Sigmoid colon (tissue), 7 donors: ENCODE results near the gene NDUFAF3. TPM values are rescaled to one million over a fixed set of nuclear protein-coding genes. Genes with fewer than 3 reads are reported as not detected.
A peak's percentile ranks its signal among the peaks of the same experiment; 100 is the strongest.

Experiments
- DNase-seq: peaks from one replicate; pipeline ENCODE4 v3.0.0-alpha.2; 2019
- H3K27ac ChIP-seq, 4 donors: fragments of 200-600 bp; sonication (generic); one replicate each; pipeline ENCODE4 v1.5.1; 2016 to 2019; ENCODE audit warnings: mild to moderate bottlenecking in 1 of 4
- H3K27me3 ChIP-seq, 3 donors: fragments of 200-600 bp; sonication (generic); one replicate each; pipeline ENCODE4 v1.5.1; 2019; ENCODE audit warnings: mild to moderate bottlenecking in 1 of 3
- H3K36me3 ChIP-seq, 4 donors: fragments of 200-600 bp; sonication (generic); one replicate each; pipeline ENCODE4 v1.5.1; 2016 to 2019
- H3K4me1 ChIP-seq, 4 donors: fragments of 200-600 bp; sonication (generic); one replicate each; pipeline ENCODE4 v1.5.1; 2017 to 2019
- H3K4me3 ChIP-seq, 4 donors: fragments of 200-600 bp; sonication (generic); one replicate each; pipeline ENCODE4 v1.5.1; 2017 to 2019; ENCODE audit warnings: mild to moderate bottlenecking in 2 of 4, moderate library complexity in 1 of 4
- H3K9me3 ChIP-seq, 4 donors: fragments of 200-600 bp in 3 of 4; sonication (generic) in 3 of 4; one replicate each; pipeline versions ENCODE4 v1.5.1 to v1.6.1; 2013 to 2019
- CTCF ChIP-seq, 4 experiments: fragments of 450-650 bp in 3 of 4; fragments of 200-600 bp in 1 of 4; IDR thresholded peaks; one replicate each; pipeline ENCODE4 v1.5.1; 2016 to 2019; ENCODE audit warnings: antibody characterized with exemption in 4 of 4, mild to moderate bottlenecking in 3 of 4, moderate library complexity in 2 of 4
- EP300 ChIP-seq, 4 donors: sonication (generic); formaldehyde crosslinking; IDR thresholded peaks; one replicate each; pipeline ENCODE4 v1.6.1; 2017; ENCODE audit warnings: antibody characterized with exemption in 4 of 4
- POLR2A ChIP-seq, 2 donors: fragments of 450-650 bp; IDR thresholded peaks; one replicate each; pipeline ENCODE4 v1.6.1; 2016; ENCODE audit warnings: antibody characterized with exemption in 2 of 2, mild to moderate bottlenecking in 2 of 2, moderate library complexity in 2 of 2
- POLR2AphosphoS5 ChIP-seq, 4 donors: sonication (generic); formaldehyde crosslinking; IDR thresholded peaks; one replicate each; pipeline ENCODE4 v1.6.1; 2017; ENCODE audit warnings: antibody characterized with exemption in 4 of 4
- WGBS, 2 donors: extraction: QIAGEN DNeasy Blood & Tissue Kit; methylation state at CpG; one replicate each; pipeline ENCODE4 v1.1.7; 2013; 5-methylcytosine and 5-hydroxymethylcytosine counted together
- intact Hi-C: fragments of 100-400 bp; cut with DNase I; formaldehyde crosslinking; loops from one replicate; pipeline ENCODE4 v1.15.1; 2023
- polyA plus RNA-seq, 3 donors: library from polyadenylated mRNA; stranded (reverse); fragments of 200-250 nt; gene quantifications; one replicate each; pipeline ENCODE4 v1.2.3, GENCODE V29; 2013
- total RNA-seq, 4 donors: library from RNA; depleted of rRNA; stranded (reverse); fragments of >200 nt; gene quantifications; one replicate each; pipeline ENCODE4 v1.1.0, GENCODE V29; 2016
- donor health status: healthy with polysubstance abuse.
- donor health status: Bipolar disorder and iron deficiency.
- donor health status: healthy.

Gene NDUFAF3
- total RNA-seq (100 to 1,000 TPM in 2 of 4 donors, 10 to 100 TPM in 2; 75.9 to 116 (median 94.9) TPM), polyA plus RNA-seq (10 to 100 TPM; 62.8 to 85.9 (median 74.4) TPM)

- peak within 1 kb of the TSS; percentile 99 to 100 (median 100) for H3K27ac ChIP-seq
- TF ChIP-seq CTCF (IDR thresholded peaks at IDR 0.05) = peak; percentile 96 to 98 (median 96)
- TF ChIP-seq EP300 (IDR thresholded peaks at IDR 0.05) = no peak
- TF ChIP-seq POLR2AphosphoS5 (IDR thresholded peaks at IDR 0.05) = peak; percentile 86 to 97 (median 94)
- TF ChIP-seq POLR2A (IDR thresholded peaks at IDR 0.05) = peak; percentile 76 to 86
- H3K27me3 ChIP-seq = no peaks in the 10 kb centered on the region
- no peaks in the 10 kb centered on the region for H3K9me3 ChIP-seq
- peak within 1 kb of the TSS; percentile 79 to 96 (median 82) for H3K4me3 ChIP-seq
- 0 to 1% methylated on average over 83 of the region's 83 CpGs for WGBS, 2 donors
- peak; percentile 96 for DNase-seq
- H3K36me3 ChIP-seq = peaks cover 4 to 39% (median 22%) of the 10 kb centered on the region in 4 donors
- intact Hi-C loops = loop anchor here (5.0 kb wide), 1 partner anchor 70 kb away; the partner anchor contains the start of gene QRICH1
- peaks cover 0 to 55% (median 47%) of the 10 kb centered on the region in 4 donors for H3K4me1 ChIP-seq
Measured at GRCh38 chr3:49021813-49022687, at the start of gene NDUFAF3. Gene NDUFAF3, plus strand, starts transcription at chr3:49022121. Its CDS starts 24 bp downstream, at chr3:49022145.

- H3K36me3 ChIP-seq = peaks cover 62 to 100% (median 88%) of the 10 kb centered on the region in 4 donors
- no peak overlapping the region for H3K27ac ChIP-seq
- 89 to 93% methylated on average over 10 of the region's 10 CpGs for WGBS, 2 donors
- no peak for DNase-seq
- no peaks in the 10 kb centered on the region for H3K27me3 ChIP-seq
- no peak overlapping the region for H3K4me3 ChIP-seq
- TF ChIP-seq POLR2AphosphoS5 (IDR thresholded peaks at IDR 0.05) (no peak), CTCF (IDR thresholded peaks at IDR 0.05) (no peak), EP300 (IDR thresholded peaks at IDR 0.05) (no peak)
- intact Hi-C loops = no loop called here
- no peaks in the 10 kb centered on the region for H3K9me3 ChIP-seq
- no peaks in the 10 kb centered on the region for H3K4me1 ChIP-seq
Measured at GRCh38 chr3:48974076-48974864, 47.7 kb upstream of the NDUFAF3 start.

GRCh38 chr3:48979451-48979850 is 42.5 kb upstream of the NDUFAF3 start:
- H3K9me3 ChIP-seq = no peaks in the 10 kb centered on the region
- intact Hi-C loops = no loop called here
- TF ChIP-seq CTCF (IDR thresholded peaks at IDR 0.05) = no peak
- TF ChIP-seq POLR2AphosphoS5 (IDR thresholded peaks at IDR 0.05) = no peak
- no peak for TF ChIP-seq EP300 (IDR thresholded peaks at IDR 0.05)
- no peak for TF ChIP-seq POLR2A (IDR thresholded peaks at IDR 0.05)
- no peaks in the 10 kb centered on the region for H3K27me3 ChIP-seq
- H3K4me3 ChIP-seq = no peak overlapping the region
- no peaks in the 10 kb centered on the region for H3K4me1 ChIP-seq
- DNase-seq = no peak
- no peak overlapping the region for H3K27ac ChIP-seq
- 95 to 97% methylated on average over 3 of the region's 3 CpGs for WGBS, 2 donors
- H3K36me3 ChIP-seq = peaks cover 71 to 100% (median 77%) of the 10 kb centered on the region in 4 donors

GRCh38 chr3:48980295-48980694 is 41.6 kb upstream of the NDUFAF3 start:
- TF ChIP-seq CTCF (IDR thresholded peaks at IDR 0.05) = no peak
- no peak for TF ChIP-seq POLR2AphosphoS5 (IDR thresholded peaks at IDR 0.05)
- TF ChIP-seq EP300 (IDR thresholded peaks at IDR 0.05) = no peak
- TF ChIP-seq POLR2A (IDR thresholded peaks at IDR 0.05) = no peak
- Histone ChIP-seq H3K36me3 (peaks cover 63 to 100% (median 74%) of the 10 kb centered on the region in 4 donors), H3K9me3 (no peaks in the 10 kb centered on the region), H3K4me1 (no peaks in the 10 kb centered on the region), H3K27ac (no peak overlapping the region), H3K27me3 (no peaks in the 10 kb centered on the region), H3K4me3 (no peak overlapping the region)
- DNase-seq = no peak
- intact Hi-C loops = no loop called here
- WGBS, 2 donors = 92 to 93% methylated on average over 4 of the region's 4 CpGs
